Measurements from ENCODE around the gene SLFN13.

Gene SLFN13

DNA sequence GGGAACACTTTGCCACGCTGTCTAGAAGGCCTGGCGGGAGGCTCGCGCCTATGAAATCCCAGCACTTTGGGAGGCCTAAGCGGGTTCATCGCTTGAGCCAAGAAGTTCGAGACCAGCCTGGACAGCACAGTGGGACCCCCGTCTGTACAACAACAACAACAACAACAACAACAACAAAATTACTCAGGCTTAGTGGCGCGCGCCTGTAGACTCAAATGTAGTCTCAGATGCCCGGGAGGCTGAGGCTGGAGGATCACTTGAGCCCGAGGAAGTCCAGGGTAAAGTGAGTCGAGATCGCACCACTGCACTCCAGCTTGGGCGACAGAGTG lies 297 bp upstream of the SLFN13 start:
- no peak for TF ChIP-seq POLR2A (IDR thresholded peaks at IDR 0.05; ENCODE audit: extremely low read depth, insufficient read length)
- no peak for DNase-seq (ENCODE audit: low read depth)
- H3K4me3 ChIP-seq (ENCODE audit: low read depth, low read length), result peak overlapping the region; percentile 85

DNA sequence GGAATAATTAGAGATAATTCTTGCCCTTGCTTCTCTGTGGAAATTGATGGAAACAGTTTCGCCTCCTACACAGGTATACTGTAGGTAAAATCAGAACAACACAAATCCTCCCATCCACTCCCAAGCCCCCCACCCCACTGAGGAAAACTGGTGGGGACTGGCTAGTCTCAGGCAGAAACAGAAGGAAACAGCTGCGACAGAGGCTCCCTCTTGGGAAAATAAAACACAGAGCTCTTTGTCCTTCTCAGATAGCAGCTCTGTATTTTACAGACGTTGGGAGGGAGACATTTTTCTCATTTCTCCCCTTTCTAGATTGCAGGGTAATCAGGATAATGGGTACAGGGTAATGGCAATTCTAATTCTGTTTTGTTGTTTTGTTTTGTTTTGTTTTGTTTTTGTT lies 1.1 kb downstream of the SLFN13 start:
- TF ChIP-seq POLR2A (IDR thresholded peaks at IDR 0.05; ENCODE audit: extremely low read depth, insufficient read length) (no peak), MYC (IDR thresholded peaks at IDR 0.05; ENCODE audit: low read depth, low read length) (no peak)
- TF ChIP-seq, protein P1, sequence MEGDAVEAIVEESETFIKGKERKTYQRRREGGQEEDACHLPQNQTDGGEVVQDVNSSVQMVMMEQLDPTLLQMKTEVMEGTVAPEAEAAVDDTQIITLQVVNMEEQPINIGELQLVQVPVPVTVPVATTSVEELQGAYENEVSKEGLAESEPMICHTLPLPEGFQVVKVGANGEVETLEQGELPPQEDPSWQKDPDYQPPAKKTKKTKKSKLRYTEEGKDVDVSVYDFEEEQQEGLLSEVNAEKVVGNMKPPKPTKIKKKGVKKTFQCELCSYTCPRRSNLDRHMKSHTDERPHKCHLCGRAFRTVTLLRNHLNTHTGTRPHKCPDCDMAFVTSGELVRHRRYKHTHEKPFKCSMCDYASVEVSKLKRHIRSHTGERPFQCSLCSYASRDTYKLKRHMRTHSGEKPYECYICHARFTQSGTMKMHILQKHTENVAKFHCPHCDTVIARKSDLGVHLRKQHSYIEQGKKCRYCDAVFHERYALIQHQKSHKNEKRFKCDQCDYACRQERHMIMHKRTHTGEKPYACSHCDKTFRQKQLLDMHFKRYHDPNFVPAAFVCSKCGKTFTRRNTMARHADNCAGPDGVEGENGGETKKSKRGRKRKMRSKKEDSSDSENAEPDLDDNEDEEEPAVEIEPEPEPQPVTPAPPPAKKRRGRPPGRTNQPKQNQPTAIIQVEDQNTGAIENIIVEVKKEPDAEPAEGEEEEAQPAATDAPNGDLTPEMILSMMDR (IDR thresholded peaks at IDR 0.05; ENCODE audit: low read depth, low read length), result no peak
- peak; percentile 26 for DNase-seq (ENCODE audit: low read depth)
- H3K4me3 ChIP-seq (ENCODE audit: low read depth, low read length), result peak overlapping the region; percentile 85

- TF ChIP-seq MAX (IDR thresholded peaks at IDR 0.05; ENCODE audit: low read depth, low read length) (no peak), POLR2A (IDR thresholded peaks at IDR 0.05; ENCODE audit: extremely low read depth, insufficient read length) (no peak), MYC (IDR thresholded peaks at IDR 0.05; ENCODE audit: low read depth, low read length) (no peak)
- TF ChIP-seq, protein P1 (IDR thresholded peaks at IDR 0.05; ENCODE audit: low read depth, low read length), result no peak
- H3K4me3 ChIP-seq (ENCODE audit: low read depth, low read length), result no peak overlapping the region
- DNase-seq (ENCODE audit: low read depth), result no peak
These were observed 10.1 kb downstream of the SLFN13 start for GRCh38 chr17:35438433-35438832.

GRCh38 chr17:35433075-35433894 lies 15.3 kb downstream of the SLFN13 start:
- no peak; the same call in 1 of the 2 replicates for TF ChIP-seq MAX (IDR thresholded peaks at IDR 0.05; ENCODE audit: low read depth, low read length)
- peak; percentile 41 for TF ChIP-seq MYC (IDR thresholded peaks at IDR 0.05; ENCODE audit: low read depth, low read length)
- no peak for TF ChIP-seq POLR2A (IDR thresholded peaks at IDR 0.05; ENCODE audit: extremely low read depth, insufficient read length)
- TF ChIP-seq, protein P1 (IDR thresholded peaks at IDR 0.05; ENCODE audit: low read depth, low read length), result no peak
- DNase-seq (ENCODE audit: low read depth), result peak; percentile 98
- peak overlapping the region; percentile 93 for H3K4me3 ChIP-seq (ENCODE audit: low read depth, low read length)

DNA sequence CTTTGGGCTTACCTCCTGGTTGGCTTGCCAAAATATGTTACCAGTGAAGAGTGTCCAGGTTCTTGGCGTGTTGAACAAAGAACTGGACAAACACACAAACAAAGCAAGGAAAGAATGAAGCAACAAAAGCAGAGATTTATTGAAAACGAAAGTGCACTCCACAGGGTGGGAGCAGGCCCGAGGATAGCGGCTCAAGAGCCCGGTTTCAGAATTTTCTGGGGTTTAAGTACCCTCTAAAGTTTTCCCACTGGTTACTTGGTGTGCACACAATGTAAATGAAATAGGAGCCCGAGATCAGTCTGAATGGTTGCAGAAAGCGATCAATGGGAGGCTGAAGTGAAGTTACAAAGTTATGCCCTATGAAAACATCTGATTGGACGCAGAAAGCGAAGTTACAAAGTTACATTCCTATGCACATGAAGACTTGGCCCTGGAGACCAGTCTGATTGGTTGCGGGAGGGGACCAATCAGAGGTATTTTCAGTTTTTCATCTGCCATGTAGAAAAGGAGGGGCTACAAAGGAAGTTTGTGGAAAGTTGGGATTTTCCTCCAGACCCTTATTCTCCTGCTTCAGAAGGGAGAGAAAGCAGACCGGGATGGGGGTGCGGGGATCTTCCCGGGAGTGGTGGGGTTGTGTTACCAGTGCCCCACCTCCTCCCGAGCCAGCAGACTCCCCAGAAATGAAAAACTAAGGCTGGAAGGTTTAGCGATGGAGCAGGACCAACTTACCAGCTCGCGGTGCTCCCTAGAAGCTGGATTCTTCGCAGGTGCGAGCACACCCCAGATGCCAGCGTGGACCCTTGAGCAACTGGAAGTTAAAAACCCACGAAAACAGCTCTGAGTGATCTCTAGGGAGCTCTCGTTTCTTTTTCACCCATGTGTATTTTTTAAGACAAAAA lies 16.1 kb downstream of the SLFN13 start, which contains the start of gene SLFN12:
SLFN12 (minus strand) TSS at position 325 of the 899 bp plus-strand sequence. CDS start 9,472 bp downstream, outside the sequence.
- TF ChIP-seq MYC (IDR thresholded peaks at IDR 0.05; ENCODE audit: low read depth, low read length) (0 out of 2 replicates have a peak, but pooled peaks have one; percentile 39), POLR2A (IDR thresholded peaks at IDR 0.05; ENCODE audit: extremely low read depth, insufficient read length) (peak; percentile 9), MAX (IDR thresholded peaks at IDR 0.05; ENCODE audit: low read depth, low read length) (no peak)
- peak within 1 kb of the TSS; percentile 93 for H3K4me3 ChIP-seq (ENCODE audit: low read depth, low read length)
- peak; percentile 89 for DNase-seq (ENCODE audit: low read depth)

- TF ChIP-seq MYC (IDR thresholded peaks at IDR 0.05; ENCODE audit: low read depth, low read length), result no peak
- no peak for TF ChIP-seq POLR2A (IDR thresholded peaks at IDR 0.05; ENCODE audit: extremely low read depth, insufficient read length)
- TF ChIP-seq MAX (IDR thresholded peaks at IDR 0.05; ENCODE audit: low read depth, low read length), result no peak
- TF ChIP-seq, protein P1 (IDR thresholded peaks at IDR 0.05; ENCODE audit: low read depth, low read length), result no peak
- H3K4me3 ChIP-seq (ENCODE audit: low read depth, low read length), result no peak overlapping the region
These were observed 18.9 kb downstream of the SLFN13 start for GRCh38 chr17:35429702-35430101.

More at GRCh38 chr17:35429702-35430101, 18.9 kb downstream of the SLFN13 start:
- DNase-seq (ENCODE audit: low read depth), result no peak

Data from NB4 (cell line).